Measurements from ENCODE around the gene C2CD2.
"Not testable (repeated sequence)": the region's sequence is repeated elsewhere in the genome, so short reads cannot be mapped to it uniquely, and the experiment has no call there.

Gene C2CD2

GRCh38 chr21:41965461-41966013 lies 11.7 kb upstream of the C2CD2 start:
- FAIRE-seq = no peak
- no peak for TF ChIP-seq POLR2A (IDR thresholded peaks at IDR 0.05; ENCODE audit: low read depth, low read length)
- no peak for TF ChIP-seq POLR2AphosphoS5 (IDR thresholded peaks at IDR 0.05; ENCODE audit: low read depth, low read length)
- no peak for TF ChIP-seq TAF1 (IDR thresholded peaks at IDR 0.05; ENCODE audit: borderline replicate concordance, low read depth, low read length)
- DNase-seq (ENCODE audit: insufficient read length) = no peak

- no peak for DNase-seq (ENCODE audit: insufficient read length)
- no peak for FAIRE-seq
Measured at GRCh38 chr21:41965045-41965444, 11.2 kb upstream of the C2CD2 start.

GRCh38 chr21:41964171-41964570 lies 10.4 kb upstream of the C2CD2 start:
- FAIRE-seq (no peak), DNase-seq (ENCODE audit: insufficient read length) (no peak)
- no peak for TF ChIP-seq TAF1 (IDR thresholded peaks at IDR 0.05; ENCODE audit: borderline replicate concordance, low read depth, low read length)
- no peak for TF ChIP-seq POLR2A (IDR thresholded peaks at IDR 0.05; ENCODE audit: low read depth, low read length)
- TF ChIP-seq POLR2AphosphoS5 (IDR thresholded peaks at IDR 0.05; ENCODE audit: low read depth, low read length) = no peak

More at GRCh38 chr21:41965045-41965444, 11.2 kb upstream of the C2CD2 start:
- TF ChIP-seq TAF1 (IDR thresholded peaks at IDR 0.05; ENCODE audit: borderline replicate concordance, low read depth, low read length) (no peak), POLR2A (IDR thresholded peaks at IDR 0.05; ENCODE audit: low read depth, low read length) (no peak), POLR2AphosphoS5 (IDR thresholded peaks at IDR 0.05; ENCODE audit: low read depth, low read length) (no peak)

- no peak for DNase-seq (ENCODE audit: insufficient read length)
- FAIRE-seq = no peak
- TF ChIP-seq TAF1 (IDR thresholded peaks at IDR 0.05; ENCODE audit: borderline replicate concordance, low read depth, low read length) = no peak
- no peak for TF ChIP-seq POLR2A (IDR thresholded peaks at IDR 0.05; ENCODE audit: low read depth, low read length)
- TF ChIP-seq POLR2AphosphoS5 (IDR thresholded peaks at IDR 0.05; ENCODE audit: low read depth, low read length) = no peak
Measured at GRCh38 chr21:41962425-41962966, 8.7 kb upstream of the C2CD2 start.

GRCh38 chr21:41961753-41962152 lies 7.9 kb upstream of the C2CD2 start:
- FAIRE-seq (no peak), DNase-seq (ENCODE audit: insufficient read length) (no peak)
- TF ChIP-seq POLR2AphosphoS5 (IDR thresholded peaks at IDR 0.05; ENCODE audit: low read depth, low read length) (no peak), TAF1 (IDR thresholded peaks at IDR 0.05; ENCODE audit: borderline replicate concordance, low read depth, low read length) (no peak), POLR2A (IDR thresholded peaks at IDR 0.05; ENCODE audit: low read depth, low read length) (no peak)

- FAIRE-seq = no peak
- DNase-seq (ENCODE audit: insufficient read length) = no peak
- TF ChIP-seq POLR2AphosphoS5 (IDR thresholded peaks at IDR 0.05; ENCODE audit: low read depth, low read length) = no peak
- TF ChIP-seq POLR2A (IDR thresholded peaks at IDR 0.05; ENCODE audit: low read depth, low read length) = no peak
- TF ChIP-seq TAF1 (IDR thresholded peaks at IDR 0.05; ENCODE audit: borderline replicate concordance, low read depth, low read length) = no peak
Measured at GRCh38 chr21:41961282-41961701, 7.5 kb upstream of the C2CD2 start.

GRCh38 chr21:41960386-41960785 lies 6.6 kb upstream of the C2CD2 start:
- TF ChIP-seq POLR2A (IDR thresholded peaks at IDR 0.05; ENCODE audit: low read depth, low read length) = no peak
- TF ChIP-seq POLR2AphosphoS5 (IDR thresholded peaks at IDR 0.05; ENCODE audit: low read depth, low read length) = no peak
- DNase-seq (ENCODE audit: insufficient read length) = no peak
- FAIRE-seq = no peak

GRCh38 chr21:41959697-41960096 lies 5.9 kb upstream of the C2CD2 start:
- not testable (repeated sequence) for DNase-seq (ENCODE audit: insufficient read length); FAIRE-seq

- no peak for TF ChIP-seq TAF1 (IDR thresholded peaks at IDR 0.05; ENCODE audit: borderline replicate concordance, low read depth, low read length)
- no peak for TF ChIP-seq POLR2AphosphoS5 (IDR thresholded peaks at IDR 0.05; ENCODE audit: low read depth, low read length)
- no peak for TF ChIP-seq POLR2A (IDR thresholded peaks at IDR 0.05; ENCODE audit: low read depth, low read length)
- FAIRE-seq = no peak
- DNase-seq (ENCODE audit: insufficient read length) = no peak
Measured at GRCh38 chr21:41958886-41959563, 5.2 kb upstream of the C2CD2 start.

GRCh38 chr21:41957991-41958766 lies 4.4 kb upstream of the C2CD2 start:
- TF ChIP-seq POLR2AphosphoS5 (IDR thresholded peaks at IDR 0.05; ENCODE audit: low read depth, low read length) = no peak
- no peak for TF ChIP-seq TAF1 (IDR thresholded peaks at IDR 0.05; ENCODE audit: borderline replicate concordance, low read depth, low read length)
- TF ChIP-seq POLR2A (IDR thresholded peaks at IDR 0.05; ENCODE audit: low read depth, low read length) = no peak
- FAIRE-seq = no peak
- DNase-seq (ENCODE audit: insufficient read length) = no peak

- no peak for DNase-seq (ENCODE audit: insufficient read length)
- no peak for FAIRE-seq
- TF ChIP-seq TAF1 (IDR thresholded peaks at IDR 0.05; ENCODE audit: borderline replicate concordance, low read depth, low read length) = no peak
Measured at GRCh38 chr21:41956926-41957729, 3.3 kb upstream of the C2CD2 start.

Data from GM12892 (cell line).